C4-2B (cell line): Measurements from ENCODE around the gene ABHD17B.

ENCODE experiments used
- H3K27ac ChIP-seq: fragments of 450-650 bp; 2 replicates; pipeline ENCODE4 v1.5.1; 2017
- CTCF ChIP-seq: fragments of 450-650 bp; conservative IDR thresholded peaks from 2 replicates; pipeline ENCODE4 v1.5.1; 2017; ENCODE audit warnings: mild to moderate bottlenecking
- ZFX ChIP-seq: fragments of 450-650 bp; IDR thresholded peaks from 2 replicates; pipeline ENCODE4 v1.6.1; 2017

The ABHD17B gene

DNA sequence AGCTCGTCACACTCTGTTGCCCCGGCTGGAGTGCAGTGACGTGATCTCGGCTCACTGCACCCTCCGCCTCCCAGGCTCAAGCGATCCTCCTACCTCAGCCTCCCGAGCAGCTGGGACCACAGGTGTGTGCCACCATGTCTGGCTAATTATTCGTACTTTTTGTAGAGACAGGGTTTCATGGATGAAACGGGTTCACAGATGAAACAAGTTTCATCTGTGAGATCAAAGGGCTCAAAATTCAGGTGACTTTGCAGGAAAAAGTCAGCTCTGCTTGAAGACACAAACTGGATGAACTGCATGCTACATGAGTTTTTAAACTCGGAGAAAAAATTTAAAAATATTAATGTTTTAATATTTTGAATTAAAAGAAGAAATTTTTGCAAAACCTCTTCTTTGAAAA lies 24.5 kb downstream of the ABHD17B start:
- no peak overlapping the region for H3K27ac ChIP-seq
- no peak for TF ChIP-seq CTCF
- TF ChIP-seq ZFX = no peak

GRCh38 chr9:71886015-71886414 lies 25.0 kb downstream of the ABHD17B start:
- H3K27ac ChIP-seq = no peak overlapping the region

DNA sequence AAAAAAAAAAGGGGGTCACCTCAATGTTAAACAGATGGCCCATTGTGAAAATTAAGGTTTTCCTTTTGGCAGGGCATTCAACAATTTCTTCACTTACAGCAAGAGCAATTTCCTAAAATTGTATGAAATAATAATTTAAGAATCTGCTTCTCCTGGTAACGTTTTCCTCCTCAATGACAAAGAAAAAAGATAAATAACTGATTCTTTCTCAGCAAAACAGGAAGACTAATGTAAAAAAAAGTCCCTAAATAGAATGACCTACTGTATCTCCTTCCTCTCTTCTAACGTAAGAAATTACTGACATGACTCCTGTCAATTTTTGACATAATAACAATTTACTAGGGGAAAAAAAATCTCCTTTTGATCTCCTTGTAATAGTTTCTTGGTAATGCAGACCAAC lies 25.5 kb downstream of the ABHD17B start:
- no peak overlapping the region for H3K27ac ChIP-seq
- TF ChIP-seq ZFX (no peak), CTCF (no peak)

More at GRCh38 chr9:71886015-71886414, 25.0 kb downstream of the ABHD17B start:
- TF ChIP-seq CTCF = no peak
- no peak for TF ChIP-seq ZFX

DNA sequence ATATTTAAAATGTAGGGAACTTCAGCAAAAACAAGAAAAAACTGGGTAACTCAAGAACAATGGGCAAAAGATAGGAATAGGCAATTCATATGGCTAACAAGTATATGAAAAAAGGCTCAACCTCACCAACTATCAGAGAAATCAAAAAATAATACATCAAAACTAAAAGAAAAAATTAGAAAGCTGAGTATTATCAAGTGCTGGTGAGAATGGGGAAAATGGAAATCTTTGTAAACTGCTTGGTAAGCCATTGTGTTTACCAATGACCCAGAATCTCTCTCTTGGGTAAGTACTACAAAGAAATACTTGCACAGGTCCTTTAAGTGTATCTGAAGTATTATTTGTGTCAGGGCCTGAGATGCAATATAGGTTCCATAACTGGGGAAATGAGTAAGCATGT lies 27.0 kb downstream of the ABHD17B start:
- TF ChIP-seq ZFX = no peak
- no peak for TF ChIP-seq CTCF
- H3K27ac ChIP-seq = no peak overlapping the region

GRCh38 chr9:71879644-71880174 lies 31.3 kb downstream of the ABHD17B start:
- TF ChIP-seq ZFX = no peak
- no peak for TF ChIP-seq CTCF
- H3K27ac ChIP-seq = no peak overlapping the region

- TF ChIP-seq ZFX = no peak
- no peak for TF ChIP-seq CTCF
- H3K27ac ChIP-seq = no peak overlapping the region
Observed at GRCh38 chr9:71878327-71879274, 32.4 kb downstream of the ABHD17B start.

GRCh38 chr9:71876829-71877228 lies 34.2 kb downstream of the ABHD17B start:
- no peak overlapping the region for H3K27ac ChIP-seq
- no peak for TF ChIP-seq CTCF
